Gastroesophageal sphincter (tissue), 3 donors: Measurements from ENCODE around the gene VSIG10.

ENCODE experiments used
- EP300 ChIP-seq: sonication (generic); formaldehyde crosslinking; IDR thresholded peaks from one replicate; pipeline ENCODE4 v1.6.1; 2017; ENCODE audit warnings: antibody characterized with exemption, mild to moderate bottlenecking
- POLR2A ChIP-seq, 2 donors: fragments of 450-650 bp; IDR thresholded peaks; one replicate each; pipeline ENCODE4 v1.6.1; 2017; ENCODE audit warnings: antibody characterized with exemption in 2 of 2, mild to moderate bottlenecking in 2 of 2, moderate library complexity in 1 of 2
- POLR2AphosphoS5 ChIP-seq: sonication (generic); formaldehyde crosslinking; IDR thresholded peaks from one replicate; pipeline ENCODE4 v1.6.1; 2017; ENCODE audit warnings: antibody characterized with exemption
- TF ChIP-seq, protein P1 (sequence below), 4 experiments: fragments of 200-600 bp in 2 of 4; fragments of 450-650 bp in 2 of 4; sonication (generic) in 1 of 4; IDR thresholded peaks; one replicate each; pipeline ENCODE4 v1.5.1; 2017 to 2019; ENCODE audit warnings: antibody characterized with exemption in 4 of 4, mild to moderate bottlenecking in 2 of 4, moderate library complexity in 2 of 4

DNA sequence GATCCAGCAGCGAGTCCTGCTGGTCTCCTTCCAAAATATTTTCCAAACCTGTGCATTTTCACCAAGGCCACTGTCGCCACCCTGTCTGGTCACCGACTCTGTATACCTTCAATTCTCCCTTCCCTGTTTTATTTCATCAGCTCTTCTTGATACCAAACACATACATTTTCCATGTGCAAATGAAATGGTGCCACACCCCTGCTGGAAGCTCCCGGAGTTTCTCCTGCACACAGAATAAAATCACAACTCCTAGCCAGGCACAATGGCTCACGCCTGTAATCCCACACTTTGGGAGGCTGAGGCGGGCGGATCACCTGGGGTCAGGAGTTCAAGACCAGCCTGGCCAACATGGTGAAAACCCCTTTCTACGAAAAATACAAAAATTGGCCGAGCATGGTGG, 14.0 kb downstream of the VSIG10 start:
- TF ChIP-seq POLR2AphosphoS5 (no peak), POLR2A (IDR thresholded peaks at IDR 0.05) (no peak), EP300 (no peak)
- TF ChIP-seq, protein P1, sequence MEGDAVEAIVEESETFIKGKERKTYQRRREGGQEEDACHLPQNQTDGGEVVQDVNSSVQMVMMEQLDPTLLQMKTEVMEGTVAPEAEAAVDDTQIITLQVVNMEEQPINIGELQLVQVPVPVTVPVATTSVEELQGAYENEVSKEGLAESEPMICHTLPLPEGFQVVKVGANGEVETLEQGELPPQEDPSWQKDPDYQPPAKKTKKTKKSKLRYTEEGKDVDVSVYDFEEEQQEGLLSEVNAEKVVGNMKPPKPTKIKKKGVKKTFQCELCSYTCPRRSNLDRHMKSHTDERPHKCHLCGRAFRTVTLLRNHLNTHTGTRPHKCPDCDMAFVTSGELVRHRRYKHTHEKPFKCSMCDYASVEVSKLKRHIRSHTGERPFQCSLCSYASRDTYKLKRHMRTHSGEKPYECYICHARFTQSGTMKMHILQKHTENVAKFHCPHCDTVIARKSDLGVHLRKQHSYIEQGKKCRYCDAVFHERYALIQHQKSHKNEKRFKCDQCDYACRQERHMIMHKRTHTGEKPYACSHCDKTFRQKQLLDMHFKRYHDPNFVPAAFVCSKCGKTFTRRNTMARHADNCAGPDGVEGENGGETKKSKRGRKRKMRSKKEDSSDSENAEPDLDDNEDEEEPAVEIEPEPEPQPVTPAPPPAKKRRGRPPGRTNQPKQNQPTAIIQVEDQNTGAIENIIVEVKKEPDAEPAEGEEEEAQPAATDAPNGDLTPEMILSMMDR (IDR thresholded peaks at IDR 0.05) = no peak
